NCI-H146 (cell line): ENCODE data around the gene ILDR2.

Experiments used
- DNase-seq: peaks from one replicate; lab custom pipeline; 2025; lab: John Stamatoyannopoulos, UW

Gene ILDR2

GRCh38 chr1:166975361-166976129, at the start of gene ILDR2:
ILDR2 (minus strand) TSS chr1:166975540; CDS start chr1:166975268, 272 bp downstream.
- peak; percentile 68 for DNase-seq

- DNase-seq, result no peak
Measured at GRCh38 chr1:167022384-167022783, 47.0 kb upstream of the ILDR2 start.

DNA sequence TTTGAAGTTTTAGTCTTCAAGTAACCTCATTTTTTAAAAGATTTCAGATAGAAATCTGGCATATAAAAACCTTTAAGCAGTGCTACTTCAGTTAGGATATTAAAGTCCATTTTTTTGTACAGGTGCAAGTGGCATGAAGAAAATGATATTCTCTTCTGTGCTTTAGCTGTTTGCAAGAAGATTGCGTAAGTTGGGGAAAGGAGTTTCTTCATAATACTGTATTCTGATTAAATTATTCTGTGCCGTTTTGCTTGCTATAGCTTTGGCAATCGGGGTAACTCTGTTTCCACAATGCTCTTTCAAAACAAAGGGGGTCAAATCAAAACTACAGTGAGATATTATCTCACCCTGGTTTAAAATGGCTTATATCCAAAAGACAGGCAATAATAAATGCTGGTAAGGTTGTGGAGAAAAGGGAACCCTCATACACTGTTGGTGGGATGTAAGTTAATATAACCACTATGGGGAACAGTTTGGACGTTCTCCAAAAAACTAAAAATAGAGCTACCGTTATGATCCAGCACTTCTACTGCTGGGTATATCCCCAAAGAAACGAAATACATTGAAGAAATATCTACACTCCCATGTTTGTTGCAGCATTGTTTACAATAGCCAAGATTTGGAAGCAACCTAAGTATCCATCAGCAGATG, 40.9 kb upstream of the ILDR2 start:
- DNase-seq, result no peak

DNA sequence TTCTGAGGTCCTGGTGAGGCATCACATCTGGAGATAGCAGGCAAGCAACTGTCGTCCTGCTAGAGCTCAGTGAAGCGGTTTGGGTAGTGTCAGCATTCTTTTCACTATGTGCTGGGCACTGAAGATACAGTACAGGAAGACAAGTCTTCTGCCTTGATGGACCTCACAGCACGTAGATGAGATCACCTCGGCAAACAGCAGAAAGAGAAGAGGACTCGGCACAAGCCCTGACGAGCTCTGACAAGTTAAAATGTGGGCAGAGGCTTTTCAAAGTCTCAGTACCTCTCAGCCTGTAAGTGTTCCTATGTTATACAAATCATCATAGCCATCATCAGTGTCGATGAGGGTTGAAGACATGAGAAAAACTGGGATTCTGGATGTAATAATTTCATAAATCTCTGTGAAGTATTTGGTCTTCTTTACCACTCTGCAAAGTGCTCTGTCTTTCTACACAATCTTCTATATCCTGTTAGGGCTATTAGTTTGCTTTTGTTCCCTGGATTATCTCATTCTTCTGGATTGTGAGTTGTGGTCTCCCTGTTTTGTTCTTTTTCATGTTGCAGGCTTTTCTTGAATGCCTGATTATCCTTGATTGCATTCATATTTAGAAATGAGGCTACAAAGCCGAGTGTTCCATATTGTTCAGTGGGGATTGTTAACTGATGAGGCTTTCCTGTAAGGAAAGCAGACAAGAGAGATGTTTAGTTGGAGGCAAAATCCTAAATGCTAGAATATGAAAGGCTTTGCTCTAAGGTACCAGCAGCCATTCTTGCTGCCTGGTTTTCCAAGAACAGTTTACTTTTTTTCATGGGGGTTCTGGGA, 38.0 kb upstream of the ILDR2 start:
- DNase-seq, result no peak

- DNase-seq, result no peak
Measured at GRCh38 chr1:167012570-167012969, 37.2 kb upstream of the ILDR2 start.

DNA sequence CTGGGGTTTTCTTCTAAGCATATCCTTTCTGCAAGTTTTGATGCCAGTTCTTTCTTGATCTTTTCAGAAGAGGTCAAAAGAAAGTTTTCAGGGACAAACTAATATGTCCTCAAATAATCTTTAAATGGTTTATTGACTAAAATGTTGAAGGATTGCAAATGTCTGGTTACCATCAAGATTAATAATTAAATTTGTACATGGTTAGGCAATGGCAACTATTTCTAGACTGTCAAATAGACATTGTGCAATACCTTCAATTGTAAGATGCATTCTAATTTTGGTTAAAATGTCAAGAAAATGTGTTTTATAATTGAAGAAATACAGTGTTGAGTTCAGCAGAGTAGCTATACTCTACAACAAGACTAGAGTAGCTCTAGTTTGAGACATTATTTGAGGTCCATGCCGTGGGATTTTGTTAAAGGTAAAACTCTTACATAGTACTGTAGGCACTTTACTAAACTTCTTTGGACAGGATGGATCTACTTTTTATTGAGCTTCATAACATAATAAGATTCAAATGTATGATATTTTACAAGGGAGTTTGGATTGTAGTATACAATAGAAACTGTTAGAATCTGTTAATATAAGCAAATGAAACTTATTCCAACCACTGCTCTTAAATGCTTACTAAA, 36.3 kb upstream of the ILDR2 start:
- no peak for DNase-seq

GRCh38 chr1:167003711-167004110, 28.4 kb upstream of the ILDR2 start:
- no peak for DNase-seq

DNA sequence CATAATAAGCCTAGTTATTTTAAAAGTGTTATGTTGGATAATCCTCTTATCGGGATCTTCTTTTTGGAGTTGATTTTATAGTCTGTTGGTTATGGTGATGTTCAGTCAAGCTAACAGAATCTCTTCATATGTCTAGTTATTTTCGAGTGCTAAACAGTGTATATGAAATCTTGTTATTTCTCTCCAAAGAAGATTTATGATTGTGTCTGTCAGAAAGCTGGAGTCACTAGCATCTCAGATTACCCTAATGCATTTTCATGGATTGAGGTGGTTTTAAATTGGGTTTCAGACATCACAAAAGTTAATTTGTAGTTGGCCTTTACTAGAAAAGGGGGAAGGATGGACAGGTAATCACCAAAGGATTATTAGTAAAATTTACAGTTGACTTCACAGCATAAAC, 27.0 kb upstream of the ILDR2 start:
- no peak for DNase-seq

DNA sequence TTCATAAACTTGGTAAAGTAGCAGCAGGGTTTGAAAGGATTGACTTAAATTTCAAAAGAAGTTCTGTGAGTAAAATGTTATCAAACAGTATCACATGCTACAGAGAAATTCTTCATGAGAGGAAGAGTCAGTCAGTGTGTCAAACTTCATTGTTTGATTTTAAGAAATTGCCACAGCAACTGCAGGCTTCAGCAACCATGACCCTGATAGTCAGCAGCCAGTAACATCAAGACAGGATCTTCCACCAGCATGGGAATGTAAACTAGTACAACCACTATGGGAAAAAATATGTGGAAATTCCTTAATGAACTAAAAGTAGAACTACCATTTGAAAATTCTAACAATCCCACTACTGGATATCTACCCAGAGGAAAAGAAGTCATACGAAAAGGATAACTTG, 25.2 kb upstream of the ILDR2 start:
- no peak for DNase-seq

DNA sequence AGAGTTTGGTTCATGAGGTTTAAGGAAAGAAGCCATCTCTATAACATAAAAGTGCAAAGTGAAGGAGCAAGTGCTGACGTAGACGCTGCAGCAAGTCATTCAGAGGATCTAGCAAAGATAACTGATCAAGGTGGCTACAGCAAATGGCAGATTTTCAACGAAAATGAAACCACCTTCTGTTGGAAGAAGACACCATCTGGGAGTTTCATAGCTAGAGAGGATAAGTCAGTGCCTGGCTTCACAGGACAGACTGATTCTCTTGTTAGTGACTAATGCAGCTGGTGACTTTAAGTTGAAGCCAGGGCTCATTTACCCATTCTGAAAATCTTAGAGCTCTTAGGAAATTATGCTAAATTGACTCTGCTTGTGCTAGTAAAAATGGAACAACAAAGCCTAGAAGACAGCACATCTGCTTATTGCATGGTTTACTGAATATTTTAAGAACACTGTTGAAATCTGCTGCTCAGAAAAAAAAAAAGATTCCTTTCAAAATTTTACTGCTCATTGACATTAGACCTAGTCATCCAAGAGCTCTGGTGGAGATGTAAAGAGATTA, 24.2 kb upstream of the ILDR2 start:
- DNase-seq, result no peak

- no peak for DNase-seq
Measured at GRCh38 chr1:166999075-166999474, 23.7 kb upstream of the ILDR2 start.

DNA sequence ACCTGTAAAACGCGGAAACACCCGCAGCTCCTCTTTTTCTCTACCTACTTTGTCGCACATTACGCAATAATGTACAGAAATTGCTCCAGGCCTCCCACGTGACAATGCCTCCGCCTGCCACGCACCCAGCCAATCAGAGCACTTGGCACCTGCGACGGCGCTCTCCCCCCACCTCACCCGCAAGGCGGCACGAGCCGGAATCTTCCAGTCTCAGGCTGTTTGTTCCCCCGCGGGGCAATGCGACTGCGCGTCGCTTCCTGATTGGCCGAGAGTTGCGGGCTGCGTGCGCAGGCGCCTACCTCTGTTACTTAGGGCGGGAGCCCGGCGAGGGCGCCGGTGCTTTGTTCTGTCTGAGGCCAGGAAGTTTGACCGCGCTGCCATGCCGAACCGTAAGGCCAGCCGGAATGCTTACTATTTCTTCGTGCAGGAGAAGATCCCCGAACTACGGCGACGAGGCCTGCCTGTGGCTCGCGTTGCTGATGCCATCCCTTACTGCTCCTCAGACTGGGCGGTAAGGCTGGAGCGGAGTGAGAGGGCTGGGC, 13.7 kb upstream of the ILDR2 start, which contains the start of gene MAEL:
Gene MAEL, plus strand, starts transcription at position 307 of the 542 bp plus-strand sequence. Its CDS starts 73 bp downstream, at position 380.
- no peak for DNase-seq

GRCh38 chr1:166981589-166981988, 6.2 kb upstream of the ILDR2 start:
- peak; percentile 17 for DNase-seq

GRCh38 chr1:166980818-166981217, 5.5 kb upstream of the ILDR2 start:
- peak; percentile 64 for DNase-seq

- DNase-seq, result peak; percentile 89
Measured at GRCh38 chr1:166980383-166980782, 5.0 kb upstream of the ILDR2 start.

- DNase-seq, result no peak
Measured at GRCh38 chr1:166978821-166979220, 3.5 kb upstream of the ILDR2 start.

- DNase-seq, result no peak
Measured at GRCh38 chr1:166977951-166978350, 2.6 kb upstream of the ILDR2 start.

DNA sequence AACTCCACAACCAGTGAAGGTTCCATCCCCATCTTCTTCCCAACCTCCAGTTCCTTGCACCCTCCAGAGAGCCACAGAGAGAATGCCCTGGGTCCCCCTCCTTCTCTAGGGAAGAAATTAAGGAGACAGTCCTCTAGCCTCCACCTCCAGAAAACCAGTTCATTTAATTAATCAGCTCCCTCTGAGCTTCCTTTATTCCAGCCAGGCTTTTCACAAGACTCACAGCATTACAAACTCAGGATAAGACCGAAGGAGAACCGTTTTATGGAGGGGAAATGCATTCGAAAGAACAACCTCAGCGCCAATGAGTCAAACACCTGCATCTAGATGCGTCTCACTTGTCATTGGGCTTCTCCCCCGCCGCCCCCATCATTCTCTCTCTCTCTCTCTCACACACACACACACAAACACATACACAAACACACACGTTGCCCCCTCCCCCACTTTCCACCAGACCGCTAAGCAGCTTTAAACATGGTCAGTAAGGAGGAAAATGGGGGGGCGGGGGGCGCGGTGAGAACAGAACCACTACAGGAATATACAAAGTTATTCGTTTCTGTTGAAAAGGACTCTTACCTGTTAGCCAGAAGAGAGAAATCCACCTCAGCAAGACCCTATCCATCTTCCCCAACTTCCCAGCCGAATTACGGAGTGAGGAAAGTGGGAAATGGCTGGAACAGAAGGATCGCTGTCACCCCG, 544 bp downstream of the ILDR2 start:
- peak; percentile 49 for DNase-seq

DNA sequence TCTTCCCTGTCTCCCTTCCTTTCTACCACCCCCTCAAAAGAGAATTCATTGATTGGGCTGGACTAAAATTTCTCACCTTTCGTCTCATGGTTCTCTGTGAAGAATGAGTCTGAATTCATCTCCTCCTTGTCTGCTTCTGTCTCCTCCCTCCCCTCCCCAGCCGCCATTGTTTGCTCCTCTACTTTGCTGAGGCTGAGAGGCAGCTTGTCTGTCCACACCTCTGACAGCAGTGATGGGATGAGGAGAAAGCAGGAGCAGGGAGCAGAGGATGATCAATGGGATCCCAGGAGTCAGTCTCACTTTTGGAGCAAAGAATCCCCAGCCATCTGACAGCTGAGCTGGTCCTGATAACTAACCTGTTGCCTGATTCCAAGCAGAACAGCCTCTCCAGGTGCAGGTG, 2.5 kb downstream of the ILDR2 start:
- peak; percentile 50 for DNase-seq

DNA sequence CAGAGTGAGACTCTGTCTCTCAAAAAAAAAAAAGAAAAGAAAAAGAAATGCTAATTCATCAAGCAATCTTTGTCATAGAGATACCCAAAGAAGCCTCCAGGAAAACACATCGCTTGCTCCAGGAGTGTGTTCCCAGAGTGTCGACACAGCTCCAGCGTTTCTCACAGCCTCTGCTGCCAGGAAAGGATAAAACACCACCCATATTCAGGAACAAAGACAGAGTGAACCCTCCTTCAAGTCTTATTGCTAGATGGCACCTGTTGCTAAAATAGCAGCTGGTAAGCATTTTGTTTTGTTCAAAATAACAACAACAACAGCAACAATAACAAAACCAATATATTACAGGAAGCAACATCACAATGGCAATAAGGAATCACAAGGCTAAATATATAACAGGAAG, 3.1 kb downstream of the ILDR2 start:
- DNase-seq, result no peak

- DNase-seq, result no peak
Measured at GRCh38 chr1:166971252-166971651, 4.1 kb downstream of the ILDR2 start.
